ENCODE results near the gene C3orf18.
A peak's percentile ranks its signal among the peaks of the same experiment; 100 is the strongest.
"Not testable (repeated sequence)": the region's sequence is repeated elsewhere in the genome, so short reads cannot be mapped to it uniquely, and the experiment has no call there.

C3orf18 gene

GRCh38 chr3:50519471-50520089 is 48.0 kb downstream of the C3orf18 start:
- DNase-seq: peak; percentile 41 to 73 (median 52)

GRCh38 chr3:50518436-50518835 is 49.1 kb downstream of the C3orf18 start:
- DNase-seq: no peak

DNA sequence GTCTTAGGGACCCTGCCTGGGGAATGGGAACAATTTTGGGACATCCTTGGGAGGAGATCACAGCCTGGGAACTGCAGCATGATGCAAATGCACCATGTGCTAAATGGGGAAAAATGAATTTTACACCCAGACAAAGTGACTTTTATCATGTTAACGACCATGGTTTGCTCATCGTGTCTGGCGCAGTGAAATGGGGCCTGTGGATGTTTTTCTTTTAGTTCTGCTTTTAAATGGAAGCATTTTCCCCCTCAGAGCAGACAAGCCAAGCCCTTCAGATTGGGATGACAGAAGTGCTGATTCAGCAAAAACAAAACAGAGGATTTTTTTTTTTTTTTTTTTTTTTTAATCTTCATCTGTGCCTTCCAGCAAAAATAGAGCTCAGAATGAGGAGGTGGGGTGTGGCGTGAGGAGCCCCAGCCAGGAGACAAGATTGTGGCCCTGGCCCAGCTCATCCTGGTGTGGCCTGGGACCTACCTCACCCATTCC is 49.8 kb downstream of the C3orf18 start:
- no peak for DNase-seq

GRCh38 chr3:50516440-50516871 is 51.1 kb downstream of the C3orf18 start:
- peak; percentile 7 to 28 (median 26) for DNase-seq

- peak; percentile 49 to 71 (median 61) for DNase-seq
Observed at GRCh38 chr3:50515565-50516439, 51.7 kb downstream of the C3orf18 start.

- DNase-seq: not testable (repeated sequence)
Observed at GRCh38 chr3:50512908-50513307, 54.6 kb downstream of the C3orf18 start.

DNA sequence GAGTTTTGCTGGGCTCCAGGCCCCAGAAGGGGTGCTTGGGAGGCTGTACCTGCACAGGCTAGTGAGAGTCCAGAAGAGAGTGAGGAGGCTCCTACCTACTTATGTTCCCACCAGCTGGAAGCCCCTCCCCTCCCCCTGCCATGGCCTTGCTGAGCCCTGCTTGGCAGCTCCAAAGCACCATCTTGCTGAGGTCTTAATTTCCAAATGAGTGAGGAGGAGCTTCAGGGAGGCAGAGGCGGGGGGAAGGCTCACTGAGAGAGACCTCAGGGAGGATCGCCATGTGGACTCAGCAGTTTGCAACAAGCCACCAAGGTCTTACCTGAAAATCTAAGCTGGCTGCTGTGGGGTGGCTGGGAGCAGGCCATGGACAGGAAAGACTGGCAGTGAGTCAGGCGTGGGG is 55.4 kb downstream of the C3orf18 start:
- DNase-seq: no peak

GRCh38 chr3:50510325-50510724 is 57.2 kb downstream of the C3orf18 start:
- no peak for DNase-seq

DNA sequence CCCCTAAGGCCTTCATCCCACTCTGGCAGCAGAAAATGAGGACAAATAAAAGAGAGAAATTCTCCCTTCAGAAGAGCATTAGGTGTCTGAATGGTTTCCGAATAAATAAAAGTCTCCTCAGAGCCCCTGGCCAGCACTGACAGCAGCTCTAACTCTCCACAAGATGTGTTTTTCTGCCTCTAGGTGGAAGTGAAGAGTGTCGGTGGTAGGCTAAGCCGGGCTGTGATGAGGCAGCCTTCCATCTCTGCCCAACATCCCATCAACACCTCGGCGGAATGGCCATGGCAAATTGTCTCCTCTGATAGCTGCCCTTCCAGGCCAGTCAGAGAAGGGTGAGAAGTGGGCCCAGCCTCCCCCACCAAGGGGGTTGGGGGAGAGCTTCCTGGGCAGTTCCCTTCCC is 57.8 kb downstream of the C3orf18 start:
- no peak for DNase-seq

DNA sequence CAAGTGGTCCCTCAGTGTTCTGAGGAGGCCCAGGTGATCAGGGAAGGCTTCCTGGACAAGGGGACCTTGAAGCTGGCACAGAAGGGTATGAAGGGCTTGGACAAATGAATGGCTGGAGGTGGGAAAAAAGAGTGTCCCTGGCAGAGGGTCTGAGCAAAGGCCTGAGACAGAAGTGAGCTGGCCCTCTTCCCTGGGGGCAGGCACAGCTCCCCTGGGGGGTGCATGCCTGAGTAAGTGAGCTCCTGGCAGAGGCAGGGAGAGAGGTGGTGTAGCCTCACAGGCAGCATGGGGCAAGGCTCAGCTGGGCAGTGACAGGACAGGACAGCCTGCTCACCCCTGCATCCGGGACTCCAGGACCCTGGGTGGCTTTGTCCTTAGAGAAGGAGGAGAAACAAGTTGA is 58.7 kb downstream of the C3orf18 start:
- no peak for DNase-seq

Measured in NCI-H1417 (cell line).